ENCODE measurements around the gene RALGAPB.
"Not testable (repeated sequence)": the region's sequence is repeated elsewhere in the genome, so short reads cannot be mapped to it uniquely, and the experiment has no call there.

The RALGAPB gene

DNA sequence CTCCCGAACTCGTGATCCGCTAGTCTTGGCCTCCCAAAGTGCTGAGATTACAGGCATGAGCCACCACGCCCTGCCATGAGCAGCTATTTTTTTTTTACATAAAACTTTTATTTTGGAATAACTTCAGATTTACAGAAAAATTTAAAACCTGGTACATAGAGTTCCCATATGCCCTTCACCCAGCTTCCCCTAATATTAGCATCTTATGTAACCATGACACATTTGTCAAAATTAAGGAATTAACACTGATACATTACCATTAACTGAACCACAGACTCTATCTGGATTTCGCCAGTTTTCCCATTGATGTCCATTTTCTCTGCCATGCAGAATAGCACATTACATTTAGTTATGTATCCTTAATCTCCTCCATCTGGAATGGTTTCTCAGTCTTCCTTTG, 14.3 kb upstream of the RALGAPB start:
- H3K4ac ChIP-seq (ENCODE audit: low read depth in 1 of 2, low read length in 2 of 2) = no peak overlapping the region
- H3K79me1 ChIP-seq (replicated peaks; ENCODE audit: low read length, poor library complexity, severe bottlenecking) = no peaks in the 10 kb centered on the region
- no peak overlapping the region for H4K8ac ChIP-seq (ENCODE audit: low read length)
- no peak overlapping the region for H3K14ac ChIP-seq (ENCODE audit: low read length in 2 of 2)
- no peak overlapping the region for H2BK15ac ChIP-seq (ENCODE audit: low read depth, poor library complexity, severe bottlenecking)
- no peak overlapping the region for H3K4me3 ChIP-seq (ENCODE audit: insufficient read depth in 1 of 2, low read depth in 1 of 2, low read length in 2 of 2)
- H3K9ac ChIP-seq (ENCODE audit: low read length) = no peak overlapping the region
- no peaks in the 10 kb centered on the region for H3K36me3 ChIP-seq (ENCODE audit: control insufficient read depth in 1 of 2, insufficient read depth in 2 of 2, low read depth in 1 of 2, low read length in 2 of 2)
- H2BK5ac ChIP-seq (ENCODE audit: low read depth, low read length, poor library complexity, severe bottlenecking) = no peak overlapping the region
- H4K91ac ChIP-seq (ENCODE audit: low read length) = no peak overlapping the region
- no peaks in the 10 kb centered on the region for H3K27me3 ChIP-seq (ENCODE audit: control insufficient read depth in 1 of 2, insufficient read depth in 1 of 2, low read length in 2 of 2)
- 90% methylated on average over 5 of the region's 5 CpGs for WGBS
- no peak overlapping the region for H3K27ac ChIP-seq (ENCODE audit: low read length, poor library complexity, severe bottlenecking)
- H3K23ac ChIP-seq (ENCODE audit: low read length in 2 of 2) = no peak overlapping the region
- H3K4me1 ChIP-seq (ENCODE audit: control insufficient read depth, insufficient read depth, low read depth, low read length) = peaks cover 5% of the 10 kb centered on the region
- H3K9me3 ChIP-seq (ENCODE audit: control insufficient read depth, low read length) = no peaks in the 10 kb centered on the region
- H3K4me2 ChIP-seq (ENCODE audit: low read length, poor library complexity, severe bottlenecking) = no peak overlapping the region
- no peak overlapping the region for H3K18ac ChIP-seq (ENCODE audit: low read depth in 1 of 2, low read length in 2 of 2)
- no peak overlapping the region for H2AK5ac ChIP-seq (ENCODE audit: low read length, severe bottlenecking)
- H2BK12ac ChIP-seq (ENCODE audit: low read length in 2 of 2) = no peak overlapping the region
- DNase-seq = no peak
- H2AFZ ChIP-seq (ENCODE audit: low read depth, low read length) = no peak overlapping the region
- no peak overlapping the region for H2BK120ac ChIP-seq (ENCODE audit: low read depth, low read length)

DNA sequence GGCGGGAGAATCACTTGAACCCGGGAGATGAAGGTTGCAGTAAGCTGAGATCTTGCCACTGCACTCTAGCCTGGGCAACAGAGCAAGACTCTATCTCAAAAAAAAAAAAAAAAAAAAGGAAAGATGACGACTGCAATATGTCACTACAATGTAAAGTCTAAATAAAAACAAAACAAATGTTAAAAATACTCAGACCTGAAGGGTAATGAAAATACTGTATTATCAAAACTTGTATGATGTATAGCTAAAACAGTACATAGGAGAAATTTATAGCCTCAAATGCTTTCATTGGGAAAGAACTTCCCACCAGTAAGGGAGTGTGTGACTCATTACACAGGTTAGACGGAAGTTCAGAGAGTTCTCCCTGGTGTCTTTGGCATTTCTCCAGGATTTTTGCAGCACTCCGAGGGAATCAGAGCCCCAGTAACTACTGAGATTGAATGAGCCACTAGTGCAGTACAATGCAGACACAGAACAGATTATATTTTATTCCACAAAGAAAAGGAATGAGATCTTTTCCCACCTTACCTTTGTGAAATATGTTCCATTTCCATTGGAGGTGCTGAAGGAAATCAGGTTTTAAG, 12.5 kb upstream of the RALGAPB start:
- Histone ChIP-seq H3K23ac (ENCODE audit: low read length in 2 of 2) (no peak overlapping the region), H3K27me3 (ENCODE audit: control insufficient read depth in 1 of 2, insufficient read depth in 1 of 2, low read length in 2 of 2) (no peaks in the 10 kb centered on the region), H3K9ac (ENCODE audit: low read length) (no peak overlapping the region), H3K4me1 (ENCODE audit: control insufficient read depth, insufficient read depth, low read depth, low read length) (peaks cover 2% of the 10 kb centered on the region), H2AFZ (ENCODE audit: low read depth, low read length) (no peak overlapping the region), H4K91ac (ENCODE audit: low read length) (no peak overlapping the region), H3K4me3 (ENCODE audit: insufficient read depth in 1 of 2, low read depth in 1 of 2, low read length in 2 of 2) (no peak overlapping the region), H3K18ac (ENCODE audit: low read depth in 1 of 2, low read length in 2 of 2) (no peak overlapping the region), H3K36me3 (ENCODE audit: control insufficient read depth in 1 of 2, insufficient read depth in 2 of 2, low read depth in 1 of 2, low read length in 2 of 2) (no peaks in the 10 kb centered on the region), H3K9me3 (ENCODE audit: control insufficient read depth, low read length) (no peaks in the 10 kb centered on the region), H3K79me1 (replicated peaks; ENCODE audit: low read length, poor library complexity, severe bottlenecking) (no peaks in the 10 kb centered on the region), H2BK5ac (ENCODE audit: low read depth, low read length, poor library complexity, severe bottlenecking) (no peak overlapping the region), H3K4ac (ENCODE audit: low read depth in 1 of 2, low read length in 2 of 2) (no peak overlapping the region), H2BK12ac (ENCODE audit: low read length in 2 of 2) (no peak overlapping the region), H2AK5ac (ENCODE audit: low read length, severe bottlenecking) (no peak overlapping the region), H2BK120ac (ENCODE audit: low read depth, low read length) (no peak overlapping the region), H3K14ac (ENCODE audit: low read length in 2 of 2) (no peak overlapping the region), H4K8ac (ENCODE audit: low read length) (no peak overlapping the region), H2BK15ac (ENCODE audit: low read depth, poor library complexity, severe bottlenecking) (no peak overlapping the region), H3K27ac (ENCODE audit: low read length, poor library complexity, severe bottlenecking) (no peak overlapping the region), H3K4me2 (ENCODE audit: low read length, poor library complexity, severe bottlenecking) (no peak overlapping the region)
- DNase-seq = peak; percentile 80
- WGBS = 59% methylated on average over 3 of the region's 5 CpGs

GRCh38 chr20:38460631-38461030, 12.0 kb upstream of the RALGAPB start:
- not testable (repeated sequence) for H3K9ac ChIP-seq (ENCODE audit: low read length)

GRCh38 chr20:38461167-38461566, 11.5 kb upstream of the RALGAPB start:
- H3K18ac ChIP-seq (ENCODE audit: low read depth in 1 of 2, low read length in 2 of 2); H3K36me3 ChIP-seq (ENCODE audit: control insufficient read depth in 1 of 2, insufficient read depth in 2 of 2, low read depth in 1 of 2, low read length in 2 of 2); H2BK15ac ChIP-seq (ENCODE audit: low read depth, poor library complexity, severe bottlenecking); DNase-seq; H3K14ac ChIP-seq (ENCODE audit: low read length in 2 of 2); H3K9ac ChIP-seq (ENCODE audit: low read length); H2BK5ac ChIP-seq (ENCODE audit: low read depth, low read length, poor library complexity, severe bottlenecking); H3K4me3 ChIP-seq (ENCODE audit: insufficient read depth in 1 of 2, low read depth in 1 of 2, low read length in 2 of 2); H2AK5ac ChIP-seq (ENCODE audit: low read length, severe bottlenecking); H3K27me3 ChIP-seq (ENCODE audit: control insufficient read depth in 1 of 2, insufficient read depth in 1 of 2, low read length in 2 of 2); H4K8ac ChIP-seq (ENCODE audit: low read length); H3K27ac ChIP-seq (ENCODE audit: low read length, poor library complexity, severe bottlenecking); H4K91ac ChIP-seq (ENCODE audit: low read length); H2BK120ac ChIP-seq (ENCODE audit: low read depth, low read length); H2BK12ac ChIP-seq (ENCODE audit: low read length in 2 of 2); H3K4me1 ChIP-seq (ENCODE audit: control insufficient read depth, insufficient read depth, low read depth, low read length); H3K4ac ChIP-seq (ENCODE audit: low read depth in 1 of 2, low read length in 2 of 2); H3K9me3 ChIP-seq (ENCODE audit: control insufficient read depth, low read length); H3K23ac ChIP-seq (ENCODE audit: low read length in 2 of 2); H2AFZ ChIP-seq (ENCODE audit: low read depth, low read length); H3K4me2 ChIP-seq (ENCODE audit: low read length, poor library complexity, severe bottlenecking); H3K79me1 ChIP-seq (replicated peaks; ENCODE audit: low read length, poor library complexity, severe bottlenecking): not testable (repeated sequence)
- 100% methylated on average over 1 of the region's 33 CpGs for WGBS

More at GRCh38 chr20:38460631-38461030, 12.0 kb upstream of the RALGAPB start:
- not testable (repeated sequence) for H3K4ac ChIP-seq (ENCODE audit: low read depth in 1 of 2, low read length in 2 of 2); H2BK12ac ChIP-seq (ENCODE audit: low read length in 2 of 2); H3K23ac ChIP-seq (ENCODE audit: low read length in 2 of 2); H3K79me1 ChIP-seq (replicated peaks; ENCODE audit: low read length, poor library complexity, severe bottlenecking); H3K4me3 ChIP-seq (ENCODE audit: insufficient read depth in 1 of 2, low read depth in 1 of 2, low read length in 2 of 2); H4K91ac ChIP-seq (ENCODE audit: low read length); H3K9me3 ChIP-seq (ENCODE audit: control insufficient read depth, low read length); H3K18ac ChIP-seq (ENCODE audit: low read depth in 1 of 2, low read length in 2 of 2); H3K27ac ChIP-seq (ENCODE audit: low read length, poor library complexity, severe bottlenecking); H4K8ac ChIP-seq (ENCODE audit: low read length); DNase-seq; H3K27me3 ChIP-seq (ENCODE audit: control insufficient read depth in 1 of 2, insufficient read depth in 1 of 2, low read length in 2 of 2); H3K4me1 ChIP-seq (ENCODE audit: control insufficient read depth, insufficient read depth, low read depth, low read length); H2AFZ ChIP-seq (ENCODE audit: low read depth, low read length); H2BK120ac ChIP-seq (ENCODE audit: low read depth, low read length); H3K36me3 ChIP-seq (ENCODE audit: control insufficient read depth in 1 of 2, insufficient read depth in 2 of 2, low read depth in 1 of 2, low read length in 2 of 2); H2AK5ac ChIP-seq (ENCODE audit: low read length, severe bottlenecking); H3K14ac ChIP-seq (ENCODE audit: low read length in 2 of 2); H2BK5ac ChIP-seq (ENCODE audit: low read depth, low read length, poor library complexity, severe bottlenecking); H2BK15ac ChIP-seq (ENCODE audit: low read depth, poor library complexity, severe bottlenecking); H3K4me2 ChIP-seq (ENCODE audit: low read length, poor library complexity, severe bottlenecking)
- WGBS = no CpG with 5 or more reads among the region's 2 CpGs
